ENCODE results near the gene LRRC56. TPM values are rescaled to one million over a fixed set of nuclear protein-coding genes. Genes with fewer than 3 reads are reported as not detected.

Gene LRRC56
- total RNA-seq, 1 donor from 2014 or later = 0.82 TPM

GRCh38 chr11:548700-549603, 11.6 kb downstream of the LRRC56 start:
- no peak overlapping the region for H3K4me3 Mint-ChIP-seq (ENCODE audit: unreplicated experiment)
- H3K4me1 ChIP-seq (ENCODE audit: insufficient read depth, low read length) = no peaks in the 10 kb centered on the region
- no peaks in the 10 kb centered on the region for H4K20me1 ChIP-seq (ENCODE audit: insufficient read depth, low read length)
- H3K79me2 ChIP-seq (ENCODE audit: insufficient read depth, low read length) = no peaks in the 10 kb centered on the region
- H3K36me3 ChIP-seq (ENCODE audit: insufficient read depth, low read length) = no peaks in the 10 kb centered on the region
- peaks cover 4% of the 10 kb centered on the region for H3K27me3 Mint-ChIP-seq (ENCODE audit: low read depth, unreplicated experiment)
- no peaks in the 10 kb centered on the region for H3K9me3 Mint-ChIP-seq (ENCODE audit: unreplicated experiment)
- FAIRE-seq (no peak), DNase-seq (ENCODE audit: low read depth) (peak; percentile 12)
- peaks cover 6% of the 10 kb centered on the region for H3K4me1 Mint-ChIP-seq (ENCODE audit: low read depth, unreplicated experiment)
- H3K27ac ChIP-seq (ENCODE audit: low read depth, low read length) = no peak overlapping the region
- no peaks in the 10 kb centered on the region for H3K27me3 ChIP-seq (ENCODE audit: insufficient read depth, low read length)
- no peaks in the 10 kb centered on the region for H3K9me3 ChIP-seq (ENCODE audit: insufficient read depth, low read depth, low read length)
- no peaks in the 10 kb centered on the region for H3K36me3 Mint-ChIP-seq (ENCODE audit: low read depth, unreplicated experiment)
- no peak overlapping the region for H3K9ac ChIP-seq (ENCODE audit: low read length)
- H3K4me2 ChIP-seq (ENCODE audit: low read length) = no peak overlapping the region
- TF ChIP-seq CTCF (IDR thresholded peaks at IDR 0.05; ENCODE audit: insufficient read depth, low read depth, low read length) (no peak), EZH2 (IDR thresholded peaks at IDR 0.05; ENCODE audit: insufficient read depth, low read length) (no peak)
- no peak overlapping the region for H2AFZ ChIP-seq (ENCODE audit: low read depth, low read length)
- peak overlapping the region; percentile 34 for H3K27ac Mint-ChIP-seq (ENCODE audit: unreplicated experiment)
- no peak overlapping the region for H3K4me3 ChIP-seq (ENCODE audit: insufficient read depth, low read depth, low read length)

DNA sequence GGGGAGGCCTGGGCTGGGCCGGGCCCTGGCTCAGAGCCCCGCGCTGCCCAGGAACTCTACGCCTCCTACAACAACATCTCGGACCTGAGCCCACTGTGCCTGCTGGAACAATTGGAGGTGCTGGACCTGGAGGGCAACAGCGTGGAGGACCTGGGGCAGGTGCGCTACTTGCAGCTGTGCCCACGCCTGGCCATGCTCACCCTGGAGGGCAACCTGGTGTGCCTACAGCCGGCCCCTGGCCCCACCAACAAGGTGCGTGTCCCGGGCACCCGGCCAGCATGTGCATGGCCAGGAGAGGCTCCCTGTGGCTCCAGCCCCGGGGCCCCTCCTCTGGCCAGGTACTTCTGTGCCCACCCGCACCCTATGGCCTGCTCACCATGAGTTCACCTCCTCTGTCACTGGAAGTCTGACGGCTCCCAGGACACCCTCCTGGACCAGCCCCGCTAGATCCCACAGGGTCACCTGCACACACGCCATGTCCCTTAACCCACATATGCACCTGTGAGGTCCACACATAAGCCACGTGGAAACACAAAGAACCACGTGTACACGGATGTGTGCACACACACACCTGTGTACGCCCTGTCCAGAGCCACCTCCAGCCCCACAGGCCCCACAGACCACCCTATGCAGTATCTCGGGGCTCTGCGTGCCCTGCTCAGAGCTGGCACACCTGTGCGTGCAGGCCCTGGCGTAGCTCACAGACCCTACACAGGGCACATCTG, 12.9 kb downstream of the LRRC56 start:
- Histone ChIP-seq H3K36me3 (ENCODE audit: insufficient read depth, low read length) (no peaks in the 10 kb centered on the region), H3K4me1 (ENCODE audit: insufficient read depth, low read length) (no peaks in the 10 kb centered on the region), H3K79me2 (ENCODE audit: insufficient read depth, low read length) (no peaks in the 10 kb centered on the region), H3K4me2 (ENCODE audit: low read length) (no peak overlapping the region), H4K20me1 (ENCODE audit: insufficient read depth, low read length) (no peaks in the 10 kb centered on the region), H3K4me3 (ENCODE audit: insufficient read depth, low read depth, low read length) (no peak overlapping the region), H2AFZ (ENCODE audit: low read depth, low read length) (no peak overlapping the region), H3K27ac (ENCODE audit: low read depth, low read length) (no peak overlapping the region), H3K9ac (ENCODE audit: low read length) (no peak overlapping the region), H3K27me3 (ENCODE audit: insufficient read depth, low read length) (no peaks in the 10 kb centered on the region), H3K9me3 (ENCODE audit: insufficient read depth, low read depth, low read length) (no peaks in the 10 kb centered on the region)
- FAIRE-seq = no peak
- peaks cover 4% of the 10 kb centered on the region for H3K27me3 Mint-ChIP-seq (ENCODE audit: low read depth, unreplicated experiment)
- no peak for TF ChIP-seq CTCF (IDR thresholded peaks at IDR 0.05; ENCODE audit: insufficient read depth, low read depth, low read length)
- no peak for DNase-seq (ENCODE audit: low read depth)
- peaks cover 6% of the 10 kb centered on the region for H3K4me1 Mint-ChIP-seq (ENCODE audit: low read depth, unreplicated experiment)
- no peaks in the 10 kb centered on the region for H3K36me3 Mint-ChIP-seq (ENCODE audit: low read depth, unreplicated experiment)
- no peak overlapping the region for H3K27ac Mint-ChIP-seq (ENCODE audit: unreplicated experiment)
- no peak overlapping the region for H3K4me3 Mint-ChIP-seq (ENCODE audit: unreplicated experiment)
- no peaks in the 10 kb centered on the region for H3K9me3 Mint-ChIP-seq (ENCODE audit: unreplicated experiment)

Measured in astrocyte (in vitro differentiated cells and primary cell).